ENCODE data around the gene COMT.

Gene COMT

GRCh38 chr22:19918332-19919106 is 23.1 kb upstream of the COMT start:
- no peak for TF ChIP-seq CTCF (IDR thresholded peaks at IDR 0.05; ENCODE audit: borderline replicate concordance, extremely low read depth, low read length, poor library complexity, severe bottlenecking)
- peaks cover 44% of the 10 kb centered on the region for H3K36me3 ChIP-seq (ENCODE audit: insufficient read depth, low read length)
- H3K9me3 ChIP-seq (ENCODE audit: insufficient read depth, low read length, severe bottlenecking) = no peaks in the 10 kb centered on the region
- no peaks in the 10 kb centered on the region for H3K4me1 ChIP-seq (ENCODE audit: insufficient read depth, low read length)
- no peaks in the 10 kb centered on the region for H3K27me3 ChIP-seq (ENCODE audit: insufficient read depth, low read length, poor library complexity)
- no peaks in the 10 kb centered on the region; the same call in 1 of the 2 replicates for H4K20me1 ChIP-seq (ENCODE audit: insufficient read depth, low read length)
- no peak overlapping the region for H3K4me2 ChIP-seq (ENCODE audit: insufficient read depth, low read length)
- no peak overlapping the region for H3K27ac ChIP-seq (ENCODE audit: low read length)
- DNase-seq (no peak), ATAC-seq (ENCODE audit: insufficient read depth, low read depth) (no peak)
- H3K79me2 ChIP-seq (ENCODE audit: insufficient read depth, low read length) = no peaks in the 10 kb centered on the region
- no peak overlapping the region for H2AFZ ChIP-seq (ENCODE audit: low read depth, low read length)
- no peak overlapping the region for H3K9ac ChIP-seq (ENCODE audit: low read depth, low read length)
- H3K4me3 ChIP-seq (ENCODE audit: low read depth in 1 of 2, low read length in 2 of 2) = no peak overlapping the region

GRCh38 chr22:19919701-19920363 is 21.7 kb upstream of the COMT start:
- H3K9ac ChIP-seq (ENCODE audit: low read depth, low read length) = no peak overlapping the region
- no peaks in the 10 kb centered on the region for H3K4me1 ChIP-seq (ENCODE audit: insufficient read depth, low read length)
- no peak for DNase-seq
- TF ChIP-seq EZH2 (IDR thresholded peaks at IDR 0.05; ENCODE audit: borderline replicate concordance, low read depth, low read length, severe bottlenecking) (no peak), CTCF (IDR thresholded peaks at IDR 0.05; ENCODE audit: borderline replicate concordance, extremely low read depth, low read length, poor library complexity, severe bottlenecking) (no peak)
- H3K79me2 ChIP-seq (ENCODE audit: insufficient read depth, low read length) = no peaks in the 10 kb centered on the region
- H4K20me1 ChIP-seq (ENCODE audit: insufficient read depth, low read length) = no peaks in the 10 kb centered on the region; the same call in 1 of the 2 replicates
- no peaks in the 10 kb centered on the region for H3K9me3 ChIP-seq (ENCODE audit: insufficient read depth, low read length, severe bottlenecking)
- H2AFZ ChIP-seq (ENCODE audit: low read depth, low read length) = no peak overlapping the region
- no peak overlapping the region for H3K27ac ChIP-seq (ENCODE audit: low read length)
- no peak overlapping the region for H3K4me3 ChIP-seq (ENCODE audit: low read depth in 1 of 2, low read length in 2 of 2)
- ATAC-seq (ENCODE audit: insufficient read depth, low read depth) = no peak
- peaks cover 31% of the 10 kb centered on the region for H3K36me3 ChIP-seq (ENCODE audit: insufficient read depth, low read length)
- H3K4me2 ChIP-seq (ENCODE audit: insufficient read depth, low read length) = no peak overlapping the region
- no peaks in the 10 kb centered on the region for H3K27me3 ChIP-seq (ENCODE audit: insufficient read depth, low read length, poor library complexity)

- Histone ChIP-seq H3K79me2 (ENCODE audit: insufficient read depth, low read length) (no peaks in the 10 kb centered on the region), H3K9me3 (ENCODE audit: insufficient read depth, low read length, severe bottlenecking) (no peaks in the 10 kb centered on the region), H4K20me1 (ENCODE audit: insufficient read depth, low read length) (no peaks in the 10 kb centered on the region; the same call in 1 of the 2 replicates), H3K4me3 (ENCODE audit: low read depth in 1 of 2, low read length in 2 of 2) (no peak overlapping the region), H3K36me3 (ENCODE audit: insufficient read depth, low read length) (peaks cover 22% of the 10 kb centered on the region), H2AFZ (ENCODE audit: low read depth, low read length) (no peak overlapping the region), H3K4me2 (ENCODE audit: insufficient read depth, low read length) (no peak overlapping the region), H3K27me3 (ENCODE audit: insufficient read depth, low read length, poor library complexity) (no peaks in the 10 kb centered on the region), H3K27ac (ENCODE audit: low read length) (no peak overlapping the region), H3K4me1 (ENCODE audit: insufficient read depth, low read length) (no peaks in the 10 kb centered on the region), H3K9ac (ENCODE audit: low read depth, low read length) (no peak overlapping the region)
- DNase-seq (no peak), ATAC-seq (ENCODE audit: insufficient read depth, low read depth) (no peak)
- TF ChIP-seq CTCF (IDR thresholded peaks at IDR 0.05; ENCODE audit: borderline replicate concordance, extremely low read depth, low read length, poor library complexity, severe bottlenecking) (no peak), EZH2 (IDR thresholded peaks at IDR 0.05; ENCODE audit: borderline replicate concordance, low read depth, low read length, severe bottlenecking) (no peak)
Observed at GRCh38 chr22:19921544-19922081, 20.0 kb upstream of the COMT start.

All from DND-41 (cell line).